Right lung (tissue), 5 donors: Measurements from ENCODE around the gene GRK5. TPM values are rescaled to one million over a fixed set of nuclear protein-coding genes. Genes with fewer than 3 reads are reported as not detected.

ENCODE experiments used
- DNase-seq, 2 donors: peaks; one replicate each; pipeline ENCODE4 v3.0.0-alpha.2; 2013
- polyA plus RNA-seq, 5 donors: library from polyadenylated mRNA; unstranded; fragments of 120-200 nt; gene quantifications; one replicate each; pipeline versions ENCODE4 v1.2.1 to v1.2.3, GENCODE V29; 2013; ENCODE audit warnings: inconsistent platforms in 1 of 5, low replicate concordance in 1 of 5; ENCODE audit not compliant: insufficient read length in 5 of 5, insufficient read depth in 1 of 5

The GRK5 gene
- polyA plus RNA-seq, 5 donors = 52.2 to 60.0 (median 53.0) TPM

DNA sequence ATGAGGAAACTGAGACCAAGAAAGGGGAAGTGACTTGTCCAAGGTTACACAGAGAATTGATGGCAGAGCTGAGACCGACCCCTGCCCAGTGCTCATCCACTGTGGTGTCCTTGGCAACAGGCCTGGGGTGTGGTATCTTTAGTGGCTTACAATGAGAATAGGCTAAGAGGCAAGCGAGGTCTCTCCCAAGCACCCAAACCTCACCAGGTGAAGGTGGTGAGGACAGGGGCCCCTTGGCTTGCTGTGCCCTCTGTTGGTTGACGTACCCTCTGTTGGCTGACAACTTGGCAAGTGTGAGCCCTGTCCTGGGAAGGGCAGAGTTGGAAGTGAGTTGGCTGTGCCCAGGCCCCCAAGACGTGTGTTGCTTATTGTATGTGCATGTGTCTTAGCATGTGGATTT lies 166.9 kb downstream of the GRK5 start:
- DNase-seq = no peak

- no peak for DNase-seq
Measured at GRCh38 chr10:119375574-119376272, 168.4 kb downstream of the GRK5 start.

GRCh38 chr10:119377451-119377957 lies 170.1 kb downstream of the GRK5 start:
- no peak for DNase-seq

DNA sequence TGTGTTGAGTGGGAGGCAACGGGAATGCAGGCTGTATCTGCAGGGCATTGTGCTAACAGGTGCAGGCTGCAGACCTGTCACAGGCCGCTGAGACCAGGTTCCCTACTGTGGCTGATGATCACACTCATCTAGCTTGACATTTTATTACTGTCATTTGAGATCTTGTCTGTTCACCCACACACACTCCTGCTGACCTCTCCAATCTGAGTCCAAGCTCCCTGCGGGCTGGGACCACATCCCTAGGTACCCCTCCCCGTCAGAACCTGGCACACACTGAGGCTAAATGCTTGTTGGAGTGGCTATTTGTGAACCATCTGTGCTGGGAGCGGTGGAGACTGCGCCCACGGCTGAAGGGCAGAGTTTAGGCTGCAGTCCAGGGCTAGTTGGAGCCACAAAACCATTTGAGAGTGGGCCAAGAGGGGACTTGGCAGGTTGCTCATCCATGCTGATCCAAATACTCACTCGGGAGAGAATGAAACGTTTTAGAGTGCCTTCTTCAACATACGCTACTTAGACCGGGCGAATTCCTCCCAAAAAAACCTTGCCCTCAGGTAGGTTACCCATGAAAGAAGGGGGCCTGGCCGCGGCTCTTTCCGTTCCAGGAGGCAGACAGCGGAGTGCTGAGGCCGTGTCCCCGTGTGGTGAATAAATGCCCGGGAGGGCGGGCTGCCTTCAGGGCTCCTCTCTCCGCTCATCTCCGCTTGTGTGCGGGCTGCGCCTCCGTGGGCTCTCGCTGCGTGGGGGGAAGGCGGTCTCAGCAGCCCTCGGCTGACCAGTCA lies 170.8 kb downstream of the GRK5 start:
- no peak for DNase-seq

DNA sequence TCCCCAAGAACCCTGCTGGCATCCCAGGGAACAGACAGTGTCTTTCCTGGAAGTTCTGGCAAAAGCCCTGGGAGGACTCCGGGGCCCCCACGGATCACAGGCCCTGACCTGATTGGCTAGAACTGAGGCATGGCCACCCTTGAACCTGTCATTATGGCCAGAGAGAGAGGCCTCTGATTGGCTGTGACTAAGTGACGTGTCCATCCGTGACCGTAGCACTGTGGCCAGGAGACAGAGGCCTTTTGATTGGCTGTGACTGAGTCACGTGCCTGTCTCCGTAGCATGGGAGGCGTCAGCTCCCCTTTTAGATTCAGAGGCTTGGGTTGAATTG lies 171.3 kb downstream of the GRK5 start:
- DNase-seq = no peak

- DNase-seq = no peak
Measured at GRCh38 chr10:119379466-119380071, 172.2 kb downstream of the GRK5 start.

DNA sequence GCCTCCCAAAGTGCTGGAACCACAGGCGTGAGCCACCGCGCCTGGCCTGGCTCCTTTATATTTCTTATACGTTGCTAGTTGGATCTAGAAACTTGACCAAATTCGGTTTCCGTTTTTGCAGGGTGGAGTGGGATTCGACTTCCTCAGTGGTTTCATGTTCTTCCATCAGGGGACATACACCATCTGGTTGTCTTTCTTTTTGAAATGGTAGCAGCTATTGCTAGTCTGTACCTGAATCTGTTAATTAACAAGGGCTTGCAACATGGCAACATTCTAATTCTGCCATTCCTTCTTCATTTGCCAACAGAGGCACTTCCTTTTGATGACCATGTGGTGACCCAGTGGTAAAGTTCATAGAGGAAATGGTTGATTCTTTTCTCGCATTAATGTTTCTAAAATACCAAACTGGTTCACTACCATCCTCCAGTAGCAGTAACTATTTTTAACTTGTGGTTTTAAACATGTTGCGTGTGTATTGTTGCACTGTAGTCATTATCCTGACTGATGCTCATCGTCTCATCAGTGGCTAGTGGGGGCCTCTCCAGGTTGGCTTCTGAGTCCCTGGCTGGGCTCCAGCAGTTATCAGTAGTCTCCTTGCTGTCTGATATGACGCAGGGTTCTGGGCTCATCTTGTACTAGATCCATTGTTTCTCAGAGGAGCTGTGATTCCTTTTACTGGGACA lies 175.9 kb downstream of the GRK5 start:
- no peak for DNase-seq

DNA sequence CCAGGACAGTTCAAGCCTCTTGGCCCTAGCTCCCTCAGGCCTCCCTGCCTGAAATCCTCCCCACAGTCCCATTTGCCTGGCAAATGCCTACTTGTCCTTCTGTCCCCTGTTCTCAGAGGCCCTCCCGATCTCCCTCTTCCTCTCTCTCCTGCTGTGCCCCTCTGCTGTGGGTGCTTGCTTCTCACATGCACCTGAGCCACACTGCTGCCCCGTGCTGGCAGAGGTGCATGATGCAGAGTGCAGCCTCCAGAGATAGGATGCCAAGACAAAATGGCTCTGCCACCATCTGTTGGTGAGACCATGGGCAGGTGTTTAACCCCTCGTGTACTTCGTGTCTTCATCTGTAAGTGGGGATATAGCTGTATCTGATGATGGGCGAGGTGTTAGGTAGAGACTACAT lies 176.8 kb downstream of the GRK5 start:
- DNase-seq = no peak

DNA sequence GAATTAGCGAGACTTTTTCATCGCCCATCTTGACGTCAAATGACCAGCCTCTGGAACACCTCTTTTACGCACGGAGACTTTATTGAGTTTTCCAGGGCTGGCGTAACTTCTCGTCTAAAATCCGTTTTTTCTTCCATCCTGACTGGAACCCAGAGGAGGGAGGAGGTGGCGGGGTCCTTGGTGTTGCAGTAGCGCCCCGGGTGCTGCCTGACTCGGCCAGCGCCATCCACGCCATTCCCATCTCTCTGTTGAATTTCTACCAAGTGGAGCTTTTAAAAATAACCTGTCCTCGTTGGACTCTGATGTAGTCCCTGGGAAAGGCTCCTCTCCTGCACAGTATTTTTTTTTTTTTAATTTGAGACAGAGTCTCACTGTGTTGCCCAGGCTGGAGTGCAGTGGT lies 179.3 kb downstream of the GRK5 start:
- no peak for DNase-seq

DNA sequence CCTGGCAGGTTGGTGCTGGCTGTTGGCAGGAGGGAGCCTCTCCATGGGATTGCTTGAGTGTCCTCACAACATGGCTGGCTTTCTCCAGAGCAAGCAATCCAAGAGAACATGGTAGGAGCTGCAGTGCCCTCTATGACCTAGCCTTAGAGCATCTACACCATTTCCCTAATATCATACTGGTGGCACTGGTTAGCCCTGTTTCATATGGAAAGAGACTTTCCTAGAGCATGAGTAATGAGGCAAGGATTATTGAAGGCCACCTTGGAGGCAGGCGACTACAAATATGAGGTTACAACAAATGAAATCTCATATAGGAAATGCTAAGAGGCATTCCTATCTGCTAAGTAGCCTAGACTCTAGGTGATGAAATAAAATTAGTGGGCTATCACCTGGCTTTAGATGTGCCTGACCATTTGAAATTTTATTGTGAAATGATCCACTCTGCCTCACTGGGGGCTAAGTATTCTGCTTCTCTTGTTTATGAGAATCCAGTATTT lies 181.5 kb downstream of the GRK5 start:
- DNase-seq = no peak

DNA sequence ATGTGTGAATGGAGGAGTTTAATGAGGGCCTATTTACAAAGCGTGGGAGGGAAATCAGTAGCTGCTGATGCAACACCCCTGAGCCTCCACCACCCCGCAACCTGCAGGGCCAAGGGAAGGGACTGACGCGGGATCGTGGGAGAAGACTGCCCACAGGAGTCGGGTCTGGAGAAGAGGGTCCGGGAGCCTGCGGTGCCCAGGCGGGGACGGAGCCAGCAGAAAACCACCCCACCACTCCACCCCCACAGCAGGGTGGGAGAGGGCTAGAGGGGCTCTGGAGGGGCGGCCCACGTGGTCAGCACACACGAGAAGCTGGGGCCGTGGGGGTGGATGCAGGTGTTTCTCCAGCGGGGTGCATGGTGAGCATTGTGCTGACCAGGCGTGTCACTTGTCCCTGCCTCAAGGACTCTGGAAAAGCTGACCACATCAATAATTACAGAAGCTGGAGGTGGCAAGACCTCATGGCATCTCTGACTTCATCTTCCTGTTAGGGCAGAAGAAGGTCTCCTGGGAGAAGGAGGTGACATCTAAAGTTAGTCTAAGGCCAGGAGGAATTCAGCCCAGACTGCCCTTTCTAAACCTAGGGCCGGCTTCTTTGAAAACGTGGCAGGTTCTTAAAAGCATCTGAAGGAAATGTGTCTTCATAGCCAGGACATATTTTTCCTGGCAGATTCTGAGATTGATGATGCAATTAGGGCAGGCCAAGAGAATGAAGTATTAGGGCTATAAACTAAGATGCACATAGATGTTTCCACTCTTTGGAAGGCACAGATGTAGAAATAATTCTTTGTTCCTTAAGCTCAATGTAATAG lies 184.3 kb downstream of the GRK5 start:
- no peak for DNase-seq

- DNase-seq = no peak
Measured at GRCh38 chr10:119393019-119393418, 185.6 kb downstream of the GRK5 start.

- no peak for DNase-seq
Measured at GRCh38 chr10:119393421-119393820, 186.1 kb downstream of the GRK5 start.

- no peak for DNase-seq
Measured at GRCh38 chr10:119393845-119394244, 186.5 kb downstream of the GRK5 start.

DNA sequence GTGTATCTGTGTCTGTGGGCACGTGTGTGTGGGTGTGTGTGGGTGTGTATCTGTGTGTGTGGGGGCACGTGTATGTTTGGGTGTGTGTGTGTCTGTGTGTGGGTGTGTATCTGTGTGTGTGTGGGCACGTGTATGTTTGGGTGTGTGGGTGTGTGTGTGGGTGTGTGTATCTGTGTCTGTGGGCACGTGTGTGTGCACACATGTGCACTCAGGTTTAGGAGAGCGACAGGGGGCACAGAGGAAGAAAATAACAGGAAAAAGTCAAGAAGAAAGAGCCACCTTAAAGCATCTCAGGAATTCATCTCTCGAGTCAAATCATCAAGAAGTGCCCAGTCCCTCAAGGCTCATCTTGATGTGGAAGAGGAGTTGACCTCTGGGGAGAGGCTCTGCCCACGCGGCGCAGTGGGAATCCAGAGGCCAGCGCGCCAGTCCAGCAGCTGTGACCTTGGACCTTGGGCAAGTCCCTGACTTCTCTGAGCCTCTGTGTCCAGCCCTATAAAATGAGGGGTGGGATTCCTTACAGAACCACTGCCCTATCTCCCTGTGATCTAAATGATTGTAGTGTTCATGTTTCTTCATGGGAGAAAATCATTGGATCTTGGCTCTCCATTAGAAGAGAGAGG lies 187.4 kb downstream of the GRK5 start:
- DNase-seq = no peak

- no peak for DNase-seq
Measured at GRCh38 chr10:119395280-119396007, 188.1 kb downstream of the GRK5 start.

GRCh38 chr10:119396008-119396708 lies 188.8 kb downstream of the GRK5 start:
- DNase-seq = no peak

GRCh38 chr10:119396709-119397071 lies 189.3 kb downstream of the GRK5 start:
- DNase-seq = no peak

GRCh38 chr10:119397416-119397815 lies 190.0 kb downstream of the GRK5 start:
- no peak for DNase-seq

DNA sequence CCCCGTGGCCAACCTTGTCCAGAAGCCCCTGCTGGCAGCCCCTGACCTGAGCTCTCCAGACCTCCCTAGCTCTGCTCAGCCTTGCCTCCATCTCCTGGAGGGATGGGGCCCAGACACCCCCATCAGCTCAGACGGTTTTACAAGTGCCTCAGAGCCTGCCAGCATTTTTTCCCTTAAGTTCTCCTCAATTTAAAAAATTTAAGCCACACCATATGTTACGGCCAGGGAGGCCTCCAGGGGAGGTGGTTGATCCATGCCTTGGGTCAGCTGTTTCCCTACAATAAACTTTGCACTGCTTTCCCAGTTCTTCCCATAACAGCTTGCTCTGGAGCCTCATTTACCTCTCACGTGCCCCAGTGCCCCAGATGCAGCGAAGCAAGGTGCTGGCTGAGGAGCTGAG lies 191.6 kb downstream of the GRK5 start:
- no peak for DNase-seq
